ENCODE measurements around the gene PLCB2.
A peak's percentile ranks its signal among the peaks of the same experiment; 100 is the strongest.

PLCB2 gene

GRCh38 chr15:40342416-40343320 lies 34.9 kb upstream of the PLCB2 start:
- no peak for DNase-seq

- DNase-seq = peak; percentile 82
Observed at GRCh38 chr15:40340740-40341400, 33.1 kb upstream of the PLCB2 start, which contains the start of gene CCDC9B. TSS of gene CCDC9B (minus strand) at chr15:40340939. CDS start at chr15:40340819, 120 bp downstream.

GRCh38 chr15:40340038-40340739 lies 32.5 kb upstream of the PLCB2 start:
- DNase-seq = peak; percentile 76

GRCh38 chr15:40339621-40339945 lies 31.8 kb upstream of the PLCB2 start:
- DNase-seq = no peak

DNA sequence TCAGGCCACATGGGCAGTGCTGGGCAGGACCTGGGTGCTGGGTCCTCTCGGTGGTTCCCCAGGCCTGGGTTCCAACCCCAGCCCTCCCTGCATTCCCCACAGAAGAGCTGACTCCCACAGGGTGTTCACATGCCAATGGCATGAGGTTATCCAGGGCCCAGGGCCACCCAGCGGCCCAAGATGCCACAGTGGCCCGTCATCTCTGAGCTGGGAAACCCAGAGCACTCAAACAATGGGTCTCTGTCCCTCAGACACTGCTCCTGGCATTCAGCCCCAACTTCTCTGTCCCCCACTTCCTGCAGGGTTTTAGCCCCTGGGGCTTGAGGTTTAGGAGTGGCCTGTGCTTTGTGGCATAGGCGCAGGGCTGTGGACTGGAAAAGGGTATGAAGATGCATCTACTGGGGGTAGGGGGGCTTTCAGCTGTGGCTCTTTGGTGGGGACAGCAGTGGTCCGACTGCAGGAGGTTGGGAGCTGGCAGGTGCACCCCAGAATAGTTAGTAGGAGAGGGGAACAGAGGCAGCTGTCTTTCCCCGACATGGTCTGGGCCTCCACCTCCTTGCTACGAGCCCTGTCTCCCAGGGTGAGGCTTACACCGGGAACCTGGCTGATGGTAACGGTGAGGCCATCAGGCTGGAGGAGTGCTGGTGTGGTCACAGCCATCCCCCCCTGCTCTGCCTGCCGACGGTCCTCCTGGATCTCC lies 31.3 kb upstream of the PLCB2 start:
- DNase-seq = peak; percentile 85

GRCh38 chr15:40338041-40338657 lies 30.4 kb upstream of the PLCB2 start:
- peak; percentile 68 for DNase-seq

GRCh38 chr15:40337597-40337996 lies 29.9 kb upstream of the PLCB2 start:
- no peak for DNase-seq

DNA sequence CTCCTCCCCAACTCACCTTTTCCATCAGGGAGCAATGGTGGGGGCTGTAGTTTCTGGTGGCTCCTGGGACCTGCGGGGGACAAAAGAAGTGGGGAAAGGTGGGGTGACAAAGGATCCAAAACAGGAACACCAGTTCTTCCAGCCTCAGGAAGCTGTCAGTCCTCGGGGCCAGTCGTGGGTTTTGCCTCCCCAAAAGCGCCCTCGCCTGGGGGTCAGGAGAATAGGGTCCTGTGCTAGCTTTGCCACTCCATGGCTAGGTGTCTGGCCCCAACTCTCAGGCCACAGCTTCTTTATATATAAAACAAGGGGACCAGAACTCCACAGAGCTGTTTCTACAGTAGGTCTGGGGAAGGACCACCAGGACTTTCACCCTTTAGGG lies 29.0 kb upstream of the PLCB2 start:
- DNase-seq = no peak

DNA sequence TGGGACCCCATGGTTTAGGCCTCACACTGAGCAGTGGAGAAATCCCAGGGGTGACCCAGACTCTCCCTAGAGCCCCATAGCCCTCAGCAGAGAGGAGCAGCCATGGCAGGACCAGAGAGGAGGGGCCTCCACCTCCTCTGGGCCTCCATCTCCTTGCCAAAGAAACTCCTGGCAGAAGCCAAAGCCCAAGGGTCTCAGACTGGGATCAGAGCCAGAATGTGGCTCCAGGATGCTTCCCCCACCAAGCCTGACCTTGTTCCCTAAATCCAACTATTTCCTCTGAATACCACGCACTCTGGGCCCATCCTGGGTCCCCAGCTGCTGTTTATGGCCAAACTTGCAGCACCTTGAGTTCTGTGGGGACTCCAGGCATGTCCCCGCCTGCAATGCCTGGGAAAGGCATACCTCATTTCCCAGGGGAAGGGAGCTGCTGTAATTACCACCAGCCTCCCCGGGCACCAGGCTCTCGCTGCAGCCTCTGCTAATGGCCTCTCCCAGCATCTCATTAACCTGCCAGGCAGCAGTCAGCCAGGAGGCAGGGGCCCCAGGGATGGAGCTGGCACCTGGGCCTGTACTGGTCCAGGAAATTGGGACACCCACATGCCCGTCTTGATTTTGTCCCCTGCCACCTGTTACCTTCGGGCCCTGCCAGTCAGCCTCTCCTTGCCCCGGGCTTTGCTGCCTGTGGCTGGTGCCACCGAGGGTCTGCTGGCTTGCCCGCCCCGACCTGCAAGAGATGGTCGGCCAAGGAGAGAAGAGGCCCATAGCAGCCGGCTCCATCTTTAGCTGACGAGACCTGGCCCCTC lies 28.4 kb upstream of the PLCB2 start:
- DNase-seq = no peak

- no peak for DNase-seq
Observed at GRCh38 chr15:40334941-40335795, 27.4 kb upstream of the PLCB2 start.

- no peak for DNase-seq
Observed at GRCh38 chr15:40334541-40334940, 26.8 kb upstream of the PLCB2 start.

GRCh38 chr15:40333922-40334492 lies 26.3 kb upstream of the PLCB2 start:
- peak; percentile 67 for DNase-seq

DNA sequence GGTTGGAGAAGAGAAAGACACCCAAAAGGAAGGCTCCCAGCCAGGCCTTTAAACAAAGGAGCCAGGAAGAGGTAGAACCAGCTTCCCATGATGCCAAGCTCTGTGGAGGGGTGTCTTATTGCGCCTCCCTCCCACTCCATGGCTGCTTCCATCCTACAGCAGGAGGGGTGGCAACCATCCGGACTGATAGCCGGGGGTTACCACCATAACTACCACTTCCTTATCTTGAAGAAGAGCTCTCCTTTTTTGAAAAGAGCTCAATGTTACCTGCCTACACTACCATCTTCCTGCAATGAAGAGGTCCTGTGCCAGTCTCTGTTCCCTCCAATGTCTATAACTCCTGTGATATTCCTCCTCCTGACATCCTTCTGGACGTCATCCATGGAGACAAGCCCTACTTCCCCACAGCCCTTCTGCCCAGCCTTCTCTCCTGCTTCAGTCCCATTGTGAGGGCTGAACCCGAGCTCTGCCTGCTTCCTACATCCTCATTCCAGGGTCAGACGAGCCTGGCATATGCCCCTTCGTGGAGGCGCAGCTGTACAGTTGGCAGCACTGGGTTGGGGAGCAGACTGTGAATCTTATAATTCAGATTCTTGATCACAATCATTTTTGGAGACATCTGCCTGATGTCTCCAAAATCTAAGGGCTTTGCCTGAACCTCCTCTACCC lies 24.5 kb upstream of the PLCB2 start:
- DNase-seq = no peak

- no peak for DNase-seq
Observed at GRCh38 chr15:40331637-40332036, 23.9 kb upstream of the PLCB2 start.

GRCh38 chr15:40331026-40331425 lies 23.3 kb upstream of the PLCB2 start:
- DNase-seq = no peak

- DNase-seq = no peak
Observed at GRCh38 chr15:40330368-40330836, 22.7 kb upstream of the PLCB2 start.

DNA sequence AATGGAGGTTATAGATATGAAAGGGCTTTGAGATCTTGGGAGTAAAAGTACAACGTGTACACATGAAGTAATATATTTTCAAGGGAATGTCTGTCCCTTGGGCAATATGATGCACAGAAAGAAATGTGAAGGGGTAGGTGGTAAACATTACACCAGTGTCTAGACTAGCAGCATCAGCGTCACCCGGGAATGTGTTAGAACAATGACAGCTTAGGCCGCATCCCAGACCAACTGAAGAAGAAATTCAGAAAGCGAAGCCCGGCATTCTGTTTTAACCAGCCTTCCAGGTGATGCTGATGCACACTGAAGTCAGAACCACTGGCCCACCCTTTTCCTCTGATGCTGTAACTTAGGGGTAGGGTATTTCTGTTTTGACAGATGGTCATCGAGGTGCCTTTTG lies 22.1 kb upstream of the PLCB2 start:
- no peak for DNase-seq

DNA sequence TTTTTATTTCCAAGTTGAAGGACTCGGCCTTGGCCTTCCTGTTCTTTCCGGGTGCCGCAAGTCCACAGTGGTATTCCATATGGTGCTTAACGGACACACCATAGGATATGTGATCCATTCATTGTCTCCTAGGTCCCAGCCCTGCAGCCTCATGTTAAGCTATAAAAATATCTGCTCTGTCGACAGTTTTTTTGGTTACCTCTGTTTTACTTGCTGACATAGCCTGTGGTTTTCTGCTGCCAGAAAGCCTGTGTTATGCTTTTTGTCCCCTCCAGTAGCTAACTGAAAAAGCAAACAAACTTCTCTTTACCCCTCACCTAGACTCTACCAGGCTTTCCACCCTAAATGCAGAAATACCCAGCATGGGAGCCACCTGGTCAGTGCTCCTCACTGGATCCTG lies 21.0 kb upstream of the PLCB2 start:
- no peak for DNase-seq

DNA sequence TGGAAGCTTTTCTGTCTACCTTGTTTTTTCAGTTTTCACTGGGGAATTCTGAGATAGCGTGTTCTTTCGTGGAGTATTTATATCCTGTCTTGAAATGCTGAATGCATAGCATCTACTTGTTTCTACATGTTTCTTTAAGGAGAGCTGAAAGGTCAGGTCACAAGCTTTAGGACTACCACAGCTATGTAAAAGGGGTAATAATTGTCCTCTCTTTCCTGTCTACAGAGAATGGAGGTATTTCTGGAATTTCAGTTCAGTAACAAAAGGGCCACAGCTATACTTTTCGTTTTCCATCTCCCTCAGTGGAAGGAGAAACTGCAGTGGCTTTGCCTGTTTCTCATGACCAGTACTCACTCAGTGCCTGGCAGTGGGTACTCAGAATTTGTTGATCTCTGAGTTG lies 20.4 kb upstream of the PLCB2 start:
- peak; percentile 76 for DNase-seq
